Activated naive CD8-positive, alpha-beta T cell treated with anti-CD3 and anti-CD28 coated beads, Interleukin-2, amount 10 ng/mL, durations not matched to agents 7 days and 5 days (primary cell): ENCODE results near the gene TJP1. TPM values are rescaled to one million over a fixed set of nuclear protein-coding genes. Genes with fewer than 3 reads are reported as not detected.
"Not testable (repeated sequence)": the region's sequence is repeated elsewhere in the genome, so short reads cannot be mapped to it uniquely, and the experiment has no call there.

Source experiments
- ATAC-seq: fragments of 150-1000 bp; cut with Tn5 transposase; one replicate; pipeline ENCODE4 v1.10.0; 2021; ENCODE audit warnings: low read depth, moderate library complexity
- POLR2A ChIA-PET: fragments of 350-600 bp; sonication (Branson Sonifier 250); formaldehyde crosslinking; loops from one replicate; lab custom pipeline; 2021; ENCODE audit warnings: antibody characterized with exemption; lab: Charles Lee
- DNase-seq: peaks from one replicate; pipeline ENCODE4 v3.0.0; 2021
- H3K27ac Mint-ChIP-seq: one replicate; pipeline ENCODE4 v1.8.0; 2022; ENCODE audit warnings: mild to moderate bottlenecking, mixed read lengths
- H3K27me3 Mint-ChIP-seq: one replicate; pipeline ENCODE4 v1.8.0; 2022; ENCODE audit warnings: mild to moderate bottlenecking, moderate library complexity, mixed read lengths
- H3K36me3 Mint-ChIP-seq: one replicate; pipeline ENCODE4 v1.8.0; 2021; ENCODE audit warnings: mild to moderate bottlenecking, mixed read lengths
- H3K4me1 Mint-ChIP-seq: one replicate; pipeline ENCODE4 v1.8.0; 2021; ENCODE audit warnings: mixed read lengths
- H3K4me3 Mint-ChIP-seq: one replicate; pipeline ENCODE4 v1.8.0; 2022; ENCODE audit warnings: mild to moderate bottlenecking, moderate library complexity, mixed read lengths
- H3K9me3 Mint-ChIP-seq: one replicate; pipeline ENCODE4 v1.8.0; 2021; ENCODE audit warnings: mixed read lengths
- total RNA-seq, 2 experiments: library from RNA; stranded (reverse); gene quantifications; one replicate each; pipeline ENCODE4 v1.2.3, GENCODE V29; 2021

The TJP1 gene
- total RNA-seq, 2 experiments from 2014 or later = not detected

DNA sequence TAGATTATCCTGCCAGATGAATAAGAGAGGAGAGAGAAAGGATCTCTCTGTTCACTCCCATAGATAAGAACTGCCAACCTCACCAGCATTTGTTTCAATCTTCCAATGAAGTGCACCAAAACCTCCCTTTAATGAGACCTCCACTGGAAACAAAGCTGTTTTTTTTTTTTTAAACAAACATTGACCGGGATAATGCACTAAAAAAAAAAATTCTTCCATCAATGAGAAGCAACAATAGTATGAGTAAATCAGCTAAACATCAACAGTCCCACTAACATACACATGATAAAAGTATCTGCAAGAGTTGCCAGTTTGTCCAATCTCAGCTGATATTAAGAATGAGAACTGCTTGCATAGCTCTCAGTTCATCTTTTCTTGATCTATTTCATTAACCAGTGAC, 19.9 kb downstream of the TJP1 start:
- no peaks in the 10 kb centered on the region for H3K4me1 Mint-ChIP-seq
- no peaks in the 10 kb centered on the region for H3K36me3 Mint-ChIP-seq
- peaks cover 32% of the 10 kb centered on the region for H3K27me3 Mint-ChIP-seq
- ATAC-seq (no peak), DNase-seq (no peak)
- POLR2A ChIA-PET = no interaction called here
- H3K27ac Mint-ChIP-seq = no peak overlapping the region
- H3K4me3 Mint-ChIP-seq = no peak overlapping the region
- no peaks in the 10 kb centered on the region for H3K9me3 Mint-ChIP-seq

DNA sequence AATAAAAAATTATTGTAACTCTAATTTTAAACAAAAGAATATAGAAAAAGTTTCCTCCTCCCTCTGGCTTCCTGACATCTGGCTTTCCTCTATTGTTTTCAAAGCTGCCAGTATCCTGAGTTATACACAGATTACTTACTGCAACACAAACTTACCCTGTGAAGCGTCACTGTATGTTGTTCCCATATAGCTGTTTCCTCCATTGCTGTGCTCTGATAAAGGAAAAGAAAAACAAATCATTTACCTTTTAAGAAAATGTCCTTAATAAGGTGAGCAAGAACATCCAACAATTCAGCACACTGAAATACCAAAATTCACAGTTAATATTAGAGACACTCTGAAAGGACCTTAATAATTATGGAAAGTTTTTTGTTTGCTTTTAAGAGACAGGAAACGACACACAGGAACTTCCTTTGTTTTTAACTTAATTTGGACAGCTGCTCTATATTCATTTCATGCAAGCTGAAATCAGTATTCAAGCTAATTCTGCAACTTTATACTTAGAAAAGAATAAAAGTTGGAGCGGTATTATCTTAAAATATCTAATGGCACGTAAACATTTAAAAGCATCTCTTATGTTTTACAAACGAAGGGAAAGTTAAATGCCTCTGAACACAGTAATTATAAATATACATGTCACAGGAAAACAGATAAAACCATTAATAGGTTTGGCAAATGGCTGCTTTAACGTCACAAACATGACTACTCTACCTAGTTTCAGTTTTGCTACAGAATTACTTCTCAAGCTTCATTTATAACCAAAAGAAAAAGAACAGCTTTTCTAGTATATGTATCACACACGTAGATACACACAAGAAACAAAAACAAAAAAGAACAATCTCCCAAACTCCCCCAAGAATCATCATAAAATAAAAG, 21.5 kb downstream of the TJP1 start:
- POLR2A ChIA-PET = no interaction called here
- H3K4me1 Mint-ChIP-seq = no peaks in the 10 kb centered on the region
- no peak overlapping the region for H3K4me3 Mint-ChIP-seq
- H3K9me3 Mint-ChIP-seq = no peaks in the 10 kb centered on the region
- DNase-seq = no peak
- no peaks in the 10 kb centered on the region for H3K36me3 Mint-ChIP-seq
- no peak overlapping the region for H3K27ac Mint-ChIP-seq
- ATAC-seq = no peak
- peaks cover 20% of the 10 kb centered on the region for H3K27me3 Mint-ChIP-seq

DNA sequence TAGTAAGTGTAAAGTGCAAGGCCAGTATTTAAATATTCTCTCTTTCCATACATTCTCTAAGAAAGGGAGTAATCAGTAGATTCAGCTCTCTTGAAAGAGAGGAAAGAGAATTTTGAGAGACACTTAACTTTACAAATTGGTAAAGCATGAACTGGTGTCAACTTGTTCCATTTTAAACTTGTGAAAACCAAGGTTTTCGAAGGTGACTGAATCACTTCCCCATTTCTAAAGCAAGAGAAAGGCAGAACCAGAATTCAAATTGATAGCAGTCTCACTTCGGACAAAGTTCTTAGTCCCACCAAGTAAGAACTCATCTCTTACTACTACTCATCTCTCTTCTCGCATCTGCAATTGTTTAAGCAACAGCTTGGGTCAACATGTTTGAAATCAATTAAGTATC, 22.4 kb downstream of the TJP1 start:
- ATAC-seq (no peak), DNase-seq (no peak)
- Mint-ChIP-seq H3K27me3 (peaks cover 20% of the 10 kb centered on the region), H3K4me1 (no peaks in the 10 kb centered on the region), H3K9me3 (no peaks in the 10 kb centered on the region), H3K36me3 (no peaks in the 10 kb centered on the region), H3K4me3 (no peak overlapping the region), H3K27ac (no peak overlapping the region)
- POLR2A ChIA-PET = no interaction called here

DNA sequence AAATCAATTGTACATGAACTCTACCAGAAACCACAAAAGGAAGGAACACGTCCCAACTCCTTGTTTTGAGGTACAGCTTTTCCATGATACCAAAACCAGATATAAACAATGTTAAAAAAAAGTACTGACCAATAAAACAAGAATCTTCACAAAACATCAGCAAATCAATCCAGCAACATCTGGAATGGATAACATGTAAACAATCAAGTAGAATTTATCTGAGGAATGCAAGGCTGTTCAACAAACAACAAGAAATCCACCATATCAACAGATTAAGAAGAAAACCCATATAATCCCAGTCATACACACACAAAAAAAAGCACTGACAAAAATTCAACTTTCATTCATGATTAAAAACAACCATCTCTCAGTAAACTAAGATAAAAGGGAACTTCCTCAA, 26.7 kb downstream of the TJP1 start:
- Mint-ChIP-seq H3K27me3 (peaks cover 18% of the 10 kb centered on the region), H3K4me1 (no peaks in the 10 kb centered on the region), H3K27ac (no peak overlapping the region), H3K4me3 (no peak overlapping the region), H3K36me3 (no peaks in the 10 kb centered on the region), H3K9me3 (no peaks in the 10 kb centered on the region)
- ATAC-seq = no peak
- DNase-seq = no peak
- POLR2A ChIA-PET = no interaction called here

DNA sequence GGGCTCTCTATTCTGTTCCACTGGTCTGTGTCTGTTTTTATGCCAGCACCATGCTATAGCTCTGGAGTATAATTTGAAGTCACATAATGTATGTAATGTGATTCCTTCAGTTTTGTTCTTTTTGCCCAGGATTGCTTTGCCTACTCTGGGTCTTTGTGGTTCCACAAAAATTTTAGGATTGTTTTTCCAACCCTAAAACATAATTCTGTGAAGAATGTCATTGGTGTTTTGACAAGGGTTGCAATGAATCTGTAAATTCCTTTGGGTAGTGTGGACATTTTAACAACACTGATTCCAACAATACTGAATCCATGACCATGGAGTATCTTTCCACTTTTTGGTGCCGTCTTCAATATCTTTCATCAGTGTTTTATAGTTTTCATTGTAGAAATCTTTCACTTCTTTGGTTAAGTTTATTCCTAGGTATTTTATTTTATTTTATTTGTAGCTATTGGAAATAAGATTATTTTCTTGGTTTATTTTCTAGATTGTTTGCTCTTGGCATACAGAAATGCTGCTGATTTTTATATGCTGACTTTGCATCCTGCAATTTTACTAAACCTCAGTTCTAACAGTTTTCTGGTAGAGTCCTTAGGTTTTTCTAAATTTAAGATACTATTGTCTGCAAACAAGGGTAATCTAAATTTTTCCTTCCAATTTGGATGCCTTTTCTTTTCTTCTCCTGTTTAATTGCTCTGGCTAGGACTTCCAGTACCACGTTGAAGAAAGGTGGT, 29.7 kb downstream of the TJP1 start:
- Mint-ChIP-seq H3K27me3 (peaks cover 18% of the 10 kb centered on the region), H3K27ac (no peak overlapping the region), H3K4me3 (no peak overlapping the region), H3K4me1 (no peaks in the 10 kb centered on the region), H3K9me3 (no peaks in the 10 kb centered on the region), H3K36me3 (no peaks in the 10 kb centered on the region)
- ATAC-seq = no peak
- POLR2A ChIA-PET = no interaction called here
- DNase-seq = no peak

DNA sequence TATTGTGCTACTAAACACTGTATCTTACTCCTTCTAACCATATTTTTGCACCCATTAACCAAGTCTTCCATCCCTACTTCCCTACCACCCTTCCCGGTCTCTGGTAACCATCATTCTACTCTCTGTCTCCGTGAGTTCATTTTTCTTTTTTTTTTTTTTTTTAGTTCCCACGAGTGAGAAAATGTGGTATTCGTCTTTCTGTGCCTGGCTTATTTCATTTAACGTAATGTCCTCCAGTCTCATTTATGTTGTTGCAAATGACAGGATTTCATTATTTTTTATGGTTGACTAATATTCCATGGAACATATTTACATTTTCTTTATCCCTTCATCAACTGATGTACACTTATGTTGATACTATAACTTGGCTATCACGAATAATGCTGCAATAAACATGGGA, 31.7 kb downstream of the TJP1 start:
- POLR2A ChIA-PET = no interaction called here
- no peaks in the 10 kb centered on the region for H3K4me1 Mint-ChIP-seq
- H3K27me3 Mint-ChIP-seq = peaks cover 14% of the 10 kb centered on the region
- DNase-seq (no peak), ATAC-seq (no peak)
- no peaks in the 10 kb centered on the region for H3K36me3 Mint-ChIP-seq
- H3K4me3 Mint-ChIP-seq = no peak overlapping the region
- no peak overlapping the region for H3K27ac Mint-ChIP-seq
- H3K9me3 Mint-ChIP-seq = no peaks in the 10 kb centered on the region

DNA sequence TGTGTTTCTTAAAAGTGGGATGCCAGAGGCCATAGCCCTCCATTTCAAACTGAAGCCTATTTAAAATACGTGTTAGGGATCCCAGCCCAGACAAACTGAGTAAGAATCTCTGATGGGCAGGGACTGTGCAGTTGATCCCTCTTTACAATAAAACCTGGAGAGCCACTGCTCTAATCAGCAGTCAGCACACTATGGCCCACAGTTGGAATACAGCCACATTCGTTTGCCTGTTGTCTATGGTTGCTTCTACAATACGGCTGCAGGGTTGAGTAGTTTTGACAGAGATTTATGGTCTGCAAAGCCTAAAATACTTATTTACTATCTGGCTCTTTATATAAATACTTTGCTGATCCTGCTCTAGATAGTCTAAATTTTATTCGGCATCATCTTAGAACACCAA, 32.4 kb downstream of the TJP1 start:
- no peak overlapping the region for H3K27ac Mint-ChIP-seq
- H3K27me3 Mint-ChIP-seq = peaks cover 14% of the 10 kb centered on the region

DNA sequence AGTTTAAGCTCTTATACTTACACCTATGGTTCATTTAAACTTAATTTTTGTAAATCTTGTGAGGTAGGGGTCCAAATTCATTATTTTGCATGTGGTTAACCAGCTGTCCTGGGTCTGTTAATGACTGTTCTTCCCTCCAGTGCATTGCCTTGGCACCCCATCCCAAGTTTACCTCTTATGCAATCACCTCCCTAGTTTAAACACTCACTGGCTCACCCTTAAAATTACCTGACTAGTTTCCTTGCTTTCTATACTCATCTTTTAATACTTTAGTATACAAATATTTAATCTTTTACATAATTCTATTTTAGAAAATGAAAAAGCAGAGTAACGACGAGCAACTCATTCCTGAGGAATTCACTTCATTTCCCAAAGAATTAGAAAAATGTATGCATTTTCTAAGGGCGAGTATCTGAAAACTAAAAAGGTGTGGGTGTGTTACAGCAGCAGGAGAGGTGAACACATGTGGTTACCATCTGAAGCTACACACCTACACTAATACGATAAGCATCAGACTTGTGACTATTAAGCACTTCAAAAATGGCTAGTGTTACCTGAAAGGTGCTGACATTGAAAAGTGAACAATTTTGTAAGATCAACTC, 33.7 kb downstream of the TJP1 start:
- Mint-ChIP-seq H3K4me1 (no peaks in the 10 kb centered on the region), H3K4me3 (no peak overlapping the region), H3K9me3 (no peaks in the 10 kb centered on the region), H3K27me3 (peaks cover 15% of the 10 kb centered on the region), H3K36me3 (no peaks in the 10 kb centered on the region), H3K27ac (no peak overlapping the region)
- POLR2A ChIA-PET = no interaction called here
- DNase-seq (no peak), ATAC-seq (no peak)

More for the DNA sequence above, 32.4 kb downstream of the TJP1 start:
- ATAC-seq (no peak), DNase-seq (no peak)
- Mint-ChIP-seq H3K9me3 (no peaks in the 10 kb centered on the region), H3K36me3 (no peaks in the 10 kb centered on the region), H3K4me3 (no peak overlapping the region), H3K4me1 (no peaks in the 10 kb centered on the region)
- POLR2A ChIA-PET = no interaction called here

DNA sequence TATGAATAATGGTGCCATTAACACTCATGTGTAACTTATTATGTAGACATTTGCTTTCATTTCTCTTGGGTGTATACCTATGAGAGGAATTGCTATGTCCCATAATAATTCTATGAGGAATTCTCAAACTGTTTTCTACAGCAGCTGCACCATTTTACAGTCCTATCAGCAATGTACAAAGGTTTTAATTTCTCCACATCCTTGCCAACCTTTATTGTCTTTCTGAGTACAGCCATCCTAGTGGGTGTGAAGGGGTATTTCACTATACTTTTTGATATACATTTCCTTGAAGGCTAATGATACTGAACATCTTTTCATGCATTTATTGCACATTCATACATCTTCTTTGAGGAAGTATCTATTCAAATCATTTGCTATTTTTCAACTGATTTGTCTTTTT, 34.5 kb downstream of the TJP1 start:
- DNase-seq = no peak
- POLR2A ChIA-PET = no interaction called here
- Mint-ChIP-seq H3K36me3 (no peaks in the 10 kb centered on the region), H3K9me3 (no peaks in the 10 kb centered on the region), H3K27me3 (peaks cover 9% of the 10 kb centered on the region), H3K27ac (no peak overlapping the region), H3K4me3 (no peak overlapping the region), H3K4me1 (no peaks in the 10 kb centered on the region)
- ATAC-seq = no peak

DNA sequence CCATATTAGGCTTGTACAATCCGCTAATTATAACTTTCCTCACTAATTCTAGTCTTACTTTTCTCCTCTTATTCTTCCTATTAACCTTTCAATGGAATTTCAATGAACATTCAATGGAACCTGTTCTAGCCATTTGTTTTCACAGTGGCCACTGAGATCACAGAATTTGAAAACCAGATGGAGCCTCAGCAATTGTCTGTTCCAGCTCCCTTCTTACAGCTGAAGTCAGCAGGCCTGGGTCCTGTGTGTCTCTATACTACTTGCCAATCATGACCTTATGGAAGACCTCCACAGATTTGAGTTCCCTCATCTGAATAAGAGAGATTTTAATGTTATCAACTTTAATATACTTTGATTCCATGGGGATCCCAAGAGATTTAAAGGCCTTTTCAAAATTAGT, 36.6 kb downstream of the TJP1 start:
- H3K9me3 Mint-ChIP-seq = no peaks in the 10 kb centered on the region
- H3K4me1 Mint-ChIP-seq = no peaks in the 10 kb centered on the region
- H3K27ac Mint-ChIP-seq = no peak overlapping the region
- no peaks in the 10 kb centered on the region for H3K36me3 Mint-ChIP-seq
- POLR2A ChIA-PET = no interaction called here
- ATAC-seq (no peak), DNase-seq (no peak)
- H3K4me3 Mint-ChIP-seq = no peak overlapping the region
- peaks cover 13% of the 10 kb centered on the region for H3K27me3 Mint-ChIP-seq

DNA sequence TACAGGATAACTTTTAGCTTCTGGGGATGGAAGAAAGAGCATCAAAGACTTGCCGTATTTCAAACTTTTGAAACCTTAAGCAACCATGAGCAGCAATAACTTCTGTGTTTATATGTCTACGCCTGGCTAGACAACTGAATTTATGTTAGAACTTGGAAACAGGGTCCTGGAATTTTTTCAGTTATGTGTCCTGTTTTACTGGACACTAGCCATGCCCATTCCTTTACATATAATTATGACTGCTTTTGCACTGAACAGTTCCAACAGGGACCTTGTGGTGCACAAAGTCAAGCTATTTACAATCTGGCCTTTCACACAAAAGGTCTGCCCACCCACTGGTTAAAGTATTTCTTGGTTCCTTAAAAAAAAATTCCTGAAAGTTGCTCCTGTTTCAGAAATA, 37.1 kb downstream of the TJP1 start:
- no peak for ATAC-seq
- POLR2A ChIA-PET = no interaction called here
- no peaks in the 10 kb centered on the region for H3K36me3 Mint-ChIP-seq

DNA sequence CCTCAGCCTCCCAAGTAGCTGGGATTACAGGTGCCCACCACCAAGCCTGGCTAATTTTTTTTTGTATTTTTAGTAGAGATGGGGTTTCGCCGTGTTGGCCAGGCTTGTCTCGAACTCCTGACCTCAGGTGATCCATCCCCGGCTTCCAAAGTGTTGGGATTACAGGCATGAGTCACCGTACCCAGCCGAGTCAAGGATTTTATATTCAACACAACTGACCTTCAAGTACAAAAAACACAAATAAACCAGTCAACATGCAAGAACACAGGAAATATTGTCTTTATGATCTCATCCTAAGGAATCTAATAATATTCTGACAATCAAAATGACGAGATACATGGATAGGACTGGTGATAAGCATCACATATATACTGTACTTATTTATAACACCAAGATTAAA, 37.9 kb downstream of the TJP1 start:
- POLR2A ChIA-PET = no interaction called here
- Mint-ChIP-seq H3K9me3 (no peaks in the 10 kb centered on the region), H3K27me3 (peaks cover 16% of the 10 kb centered on the region), H3K4me3 (no peak overlapping the region), H3K27ac (no peak overlapping the region), H3K4me1 (no peaks in the 10 kb centered on the region), H3K36me3 (no peaks in the 10 kb centered on the region)
- no peak for DNase-seq
- ATAC-seq = no peak

More for the DNA sequence above, 37.1 kb downstream of the TJP1 start:
- no peak for DNase-seq
- Mint-ChIP-seq H3K4me1 (no peaks in the 10 kb centered on the region), H3K9me3 (no peaks in the 10 kb centered on the region), H3K27ac (no peak overlapping the region), H3K4me3 (no peak overlapping the region), H3K27me3 (peaks cover 14% of the 10 kb centered on the region)

DNA sequence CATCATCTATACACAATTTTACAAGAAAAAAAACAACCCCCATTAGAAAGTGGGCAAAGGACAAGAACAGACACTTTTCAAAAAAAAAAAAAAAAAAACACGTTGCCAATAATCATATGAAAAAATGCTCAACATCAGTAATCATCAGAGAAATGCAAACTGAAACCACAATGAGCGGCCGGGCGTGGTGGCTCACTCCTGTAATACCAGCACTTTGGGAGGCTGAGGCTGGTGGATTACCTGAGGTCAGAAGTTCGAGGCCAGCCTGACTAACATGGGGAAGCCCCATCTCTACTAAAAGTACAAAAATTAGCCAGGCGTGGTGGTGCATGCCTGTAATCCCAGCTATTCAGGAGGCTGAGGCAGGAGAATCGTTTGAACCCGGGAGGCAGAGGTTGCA, 39.5 kb downstream of the TJP1 start:
- DNase-seq, H3K27ac Mint-ChIP-seq, H3K4me1 Mint-ChIP-seq, POLR2A ChIA-PET, ATAC-seq, H3K36me3 Mint-ChIP-seq, H3K4me3 Mint-ChIP-seq, H3K9me3 Mint-ChIP-seq: not testable (repeated sequence)
- H3K27me3 Mint-ChIP-seq = peaks cover 19% of the 10 kb centered on the region
